ENCODE results near the gene PASK. TPM values are rescaled to one million over a fixed set of nuclear protein-coding genes. Genes with fewer than 3 reads are reported as not detected.

The PASK gene
- total RNA-seq, 2 experiments from 2014 or later = 71.3 to 74.8 TPM

DNA sequence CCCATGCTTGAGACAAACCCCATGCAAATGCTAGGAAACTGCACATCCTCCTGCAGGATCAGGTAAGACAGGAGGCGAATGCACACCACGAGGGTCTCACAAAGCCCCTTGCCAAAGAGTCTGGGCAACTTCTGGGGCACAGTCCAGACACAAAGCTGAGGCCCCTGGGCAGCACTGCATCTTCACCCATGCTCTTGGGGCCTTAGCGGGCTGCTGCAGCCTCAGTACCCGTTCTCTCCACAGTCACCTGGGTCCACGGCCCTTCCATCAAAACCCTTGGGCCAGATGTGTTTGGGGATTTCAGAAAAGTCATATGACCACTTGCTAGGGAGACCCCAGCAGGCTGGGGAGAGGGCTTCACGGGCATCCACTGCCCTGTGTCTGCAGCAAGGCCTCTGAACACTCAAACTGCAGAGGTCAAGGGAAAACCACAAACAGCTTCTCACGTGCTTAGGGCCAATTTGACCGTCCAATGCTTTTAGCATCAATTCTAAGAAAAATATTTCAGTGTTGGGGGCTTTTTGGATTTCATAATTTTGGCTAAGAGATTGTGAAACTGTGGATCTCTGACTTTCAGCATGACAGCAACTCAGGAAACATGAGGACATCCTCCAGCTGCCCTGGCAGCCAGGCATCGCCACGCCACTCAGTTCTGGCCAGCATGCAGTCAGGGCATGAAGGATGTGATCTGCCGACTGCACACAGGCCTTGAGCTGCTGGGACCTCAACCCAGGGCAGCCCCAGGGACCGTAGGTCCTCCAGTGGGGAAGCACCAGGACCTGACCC is 20.0 kb downstream of the PASK start:
- Mint-ChIP-seq H3K4me3 (no peak overlapping the region), H3K27me3 (no peaks in the 10 kb centered on the region), H3K4me1 (ENCODE audit: low read depth) (peaks cover 25% of the 10 kb centered on the region), H3K9me3 (no peaks in the 10 kb centered on the region), H3K36me3 (ENCODE audit: low read depth) (peaks cover 47% of the 10 kb centered on the region), H3K27ac (peak overlapping the region; percentile 96)
- no peak for DNase-seq
- ATAC-seq = no peak
- ChIA-PET POLR2A (interaction anchor here (1.9 kb wide), 1 partner anchor 20 kb away, joined by 8 read pairs; the partner anchor contains the start of gene PASK), CTCF (no interaction called here)
- no peak for TF ChIP-seq CTCF (IDR thresholded peaks at IDR 0.05)
- intact Hi-C loops (cut with micrococcal nuclease) = no loop called here

DNA sequence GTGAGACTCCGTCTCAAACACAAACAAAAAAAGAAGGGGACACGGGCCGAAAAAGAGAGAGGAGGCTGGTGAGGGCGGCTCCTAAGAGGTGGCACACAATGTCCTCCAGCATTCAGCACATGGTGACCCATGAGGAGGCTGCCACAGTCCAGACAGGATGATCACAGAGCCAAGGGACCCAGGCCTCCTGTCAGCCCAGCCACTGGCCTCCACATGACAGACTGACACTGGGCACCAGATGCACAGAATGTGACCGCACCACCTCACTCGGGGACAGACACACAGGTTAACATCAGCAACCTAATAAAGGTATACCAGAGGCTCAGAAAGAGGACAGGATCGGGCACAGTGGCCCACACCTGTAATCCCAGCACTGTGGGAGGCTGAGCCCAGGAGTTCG is 21.0 kb downstream of the PASK start:
- Mint-ChIP-seq H3K27me3 (no peaks in the 10 kb centered on the region), H3K36me3 (ENCODE audit: low read depth) (peaks cover 51% of the 10 kb centered on the region), H3K27ac (peak overlapping the region; percentile 96), H3K4me1 (ENCODE audit: low read depth) (peaks cover 30% of the 10 kb centered on the region), H3K4me3 (no peak overlapping the region), H3K9me3 (no peaks in the 10 kb centered on the region)
- no peak for DNase-seq
- ChIA-PET POLR2A (no interaction called here), CTCF (no interaction called here)
- intact Hi-C loops (cut with micrococcal nuclease) = no loop called here
- TF ChIP-seq CTCF (IDR thresholded peaks at IDR 0.05) = no peak
- ATAC-seq = no peak

- intact Hi-C loops (cut with micrococcal nuclease) = no loop called here
- TF ChIP-seq CTCF (IDR thresholded peaks at IDR 0.05) = no peak
- CTCF ChIA-PET = no interaction called here
- POLR2A ChIA-PET = interaction anchor here (1.0 to 2.4 kb wide), 3 partner anchors 9 to 20 kb away, joined by 3 to 8 read pairs (median 3); no protein-coding TSS in a partner anchor
- Mint-ChIP-seq H3K4me1 (ENCODE audit: low read depth) (peaks cover 30% of the 10 kb centered on the region), H3K27ac (peak overlapping the region; percentile 96), H3K36me3 (ENCODE audit: low read depth) (peaks cover 50% of the 10 kb centered on the region), H3K4me3 (no peak overlapping the region), H3K9me3 (no peaks in the 10 kb centered on the region), H3K27me3 (no peaks in the 10 kb centered on the region)
- DNase-seq = no peak
- ATAC-seq = no peak
Observed at GRCh38 chr2:241126771-241127202, 22.5 kb downstream of the PASK start.

- H3K27ac Mint-ChIP-seq = no peak overlapping the region
- intact Hi-C loops (cut with micrococcal nuclease) = no loop called here
Observed at GRCh38 chr2:241126201-241126611, 23.1 kb downstream of the PASK start.

More at GRCh38 chr2:241126201-241126611, 23.1 kb downstream of the PASK start:
- H3K27me3 Mint-ChIP-seq = no peaks in the 10 kb centered on the region
- peaks cover 56% of the 10 kb centered on the region for H3K36me3 Mint-ChIP-seq (ENCODE audit: low read depth)
- no peaks in the 10 kb centered on the region for H3K9me3 Mint-ChIP-seq
- peaks cover 35% of the 10 kb centered on the region for H3K4me1 Mint-ChIP-seq (ENCODE audit: low read depth)
- no peak for TF ChIP-seq CTCF (IDR thresholded peaks at IDR 0.05)
- no peak for ATAC-seq
- DNase-seq = no peak
- CTCF ChIA-PET = no interaction called here
- H3K4me3 Mint-ChIP-seq = no peak overlapping the region
- POLR2A ChIA-PET = interaction anchor here (1.0 to 2.4 kb wide), 3 partner anchors 8 to 19 kb away, joined by 3 to 8 read pairs (median 3); no protein-coding TSS in a partner anchor

All from activated CD8-positive, alpha-beta T cell treated with anti-CD3 and anti-CD28 coated beads for 36 hours (primary cell).